GM20431 (cell line): Measurements from ENCODE around the gene ZDHHC19.
"Not testable (repeated sequence)": the region's sequence is repeated elsewhere in the genome, so short reads cannot be mapped to it uniquely, and the experiment has no call there.

Experiments used
- in situ Hi-C: fragments of 300-500 bp; cut with MseI, MboI; formaldehyde crosslinking; loops from one replicate; pipeline ENCODE4 v1.15.0; 2020; ENCODE audit warnings: low sequenced_read_pairs; ENCODE audit not compliant: unreplicated experiment

ZDHHC19 gene

GRCh38 chr3:196184169-196184432 is 27.1 kb downstream of the ZDHHC19 start:
- in situ Hi-C loops: not testable (repeated sequence)

GRCh38 chr3:196181127-196181546 is 30.1 kb downstream of the ZDHHC19 start:
- in situ Hi-C loops: no loop called here

GRCh38 chr3:196180346-196180745 is 30.9 kb downstream of the ZDHHC19 start:
- in situ Hi-C loops: no loop called here

- in situ Hi-C loops: no loop called here
Measured at GRCh38 chr3:196179380-196180308, 31.6 kb downstream of the ZDHHC19 start.

GRCh38 chr3:196178993-196179379 is 32.2 kb downstream of the ZDHHC19 start:
- in situ Hi-C loops: no loop called here

- in situ Hi-C loops: no loop called here
Measured at GRCh38 chr3:196177967-196178366, 33.2 kb downstream of the ZDHHC19 start.

- in situ Hi-C loops: no loop called here
Measured at GRCh38 chr3:196177567-196177966, 33.6 kb downstream of the ZDHHC19 start.

GRCh38 chr3:196175722-196176121 is 35.5 kb downstream of the ZDHHC19 start:
- in situ Hi-C loops: no loop called here

GRCh38 chr3:196175116-196175625 is 36.0 kb downstream of the ZDHHC19 start:
- in situ Hi-C loops: no loop called here

GRCh38 chr3:196174652-196175051 is 36.5 kb downstream of the ZDHHC19 start:
- in situ Hi-C loops: no loop called here

- in situ Hi-C loops: not testable (repeated sequence)
Measured at GRCh38 chr3:196170296-196170695, 40.9 kb downstream of the ZDHHC19 start.

GRCh38 chr3:196169836-196170240 is 41.4 kb downstream of the ZDHHC19 start:
- in situ Hi-C loops: no loop called here

GRCh38 chr3:196168808-196169391 is 42.3 kb downstream of the ZDHHC19 start:
- in situ Hi-C loops: no loop called here

- in situ Hi-C loops: no loop called here
Measured at GRCh38 chr3:196166741-196167140, 44.5 kb downstream of the ZDHHC19 start.

GRCh38 chr3:196165850-196166249 is 45.4 kb downstream of the ZDHHC19 start:
- in situ Hi-C loops: no loop called here

GRCh38 chr3:196165006-196165575 is 46.1 kb downstream of the ZDHHC19 start:
- in situ Hi-C loops: not testable (repeated sequence)

GRCh38 chr3:196164576-196164975 is 46.6 kb downstream of the ZDHHC19 start:
- in situ Hi-C loops: no loop called here

- in situ Hi-C loops: no loop called here
Measured at GRCh38 chr3:196163666-196164493, 47.3 kb downstream of the ZDHHC19 start.

- in situ Hi-C loops: no loop called here
Measured at GRCh38 chr3:196163212-196163611, 48.0 kb downstream of the ZDHHC19 start.

GRCh38 chr3:196162679-196163078 is 48.5 kb downstream of the ZDHHC19 start:
- in situ Hi-C loops: no loop called here
